Measurements from ENCODE around the gene LCLAT1.
"Not testable (repeated sequence)": the region's sequence is repeated elsewhere in the genome, so short reads cannot be mapped to it uniquely, and the experiment has no call there.

The LCLAT1 gene

DNA sequence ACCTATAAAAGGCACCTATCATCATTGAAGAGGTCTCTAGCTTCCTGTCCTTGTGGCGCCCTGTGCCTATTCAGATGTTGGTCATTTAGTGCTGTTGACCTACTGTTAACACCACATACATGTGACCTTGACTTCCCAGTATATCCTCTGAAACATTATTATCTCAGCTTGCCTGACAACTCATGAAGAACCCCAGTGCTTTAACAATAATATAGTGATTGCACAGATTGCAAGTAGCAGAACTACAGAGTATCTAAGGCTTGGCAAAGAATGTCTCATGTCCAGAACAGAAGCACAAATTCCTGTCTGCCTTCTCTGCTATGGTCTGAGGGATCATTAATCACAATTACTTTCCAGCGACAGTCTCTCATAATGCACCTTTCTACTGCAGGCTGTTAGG is 165.3 kb downstream of the LCLAT1 start:
- DNase-seq: no peak

DNA sequence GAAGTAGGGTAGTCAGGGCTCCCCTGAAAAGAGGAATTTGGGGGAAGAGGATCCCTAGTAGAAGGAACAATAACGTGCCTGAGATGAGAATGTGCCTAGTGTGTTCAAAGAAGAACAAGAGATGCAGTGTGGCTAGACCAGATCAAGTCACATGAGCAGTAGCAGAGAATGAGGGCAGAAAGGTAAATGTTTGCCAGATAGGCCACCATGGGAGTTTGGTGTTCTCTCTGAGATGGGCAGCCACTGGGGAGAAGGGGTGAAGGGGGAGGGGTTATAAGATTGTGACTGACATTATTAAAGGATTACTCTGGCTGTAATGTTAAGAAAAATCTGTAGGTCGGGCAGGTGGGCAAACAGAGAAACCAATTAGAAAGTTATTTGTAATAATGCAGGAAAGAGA is 166.0 kb downstream of the LCLAT1 start:
- no peak for DNase-seq

DNA sequence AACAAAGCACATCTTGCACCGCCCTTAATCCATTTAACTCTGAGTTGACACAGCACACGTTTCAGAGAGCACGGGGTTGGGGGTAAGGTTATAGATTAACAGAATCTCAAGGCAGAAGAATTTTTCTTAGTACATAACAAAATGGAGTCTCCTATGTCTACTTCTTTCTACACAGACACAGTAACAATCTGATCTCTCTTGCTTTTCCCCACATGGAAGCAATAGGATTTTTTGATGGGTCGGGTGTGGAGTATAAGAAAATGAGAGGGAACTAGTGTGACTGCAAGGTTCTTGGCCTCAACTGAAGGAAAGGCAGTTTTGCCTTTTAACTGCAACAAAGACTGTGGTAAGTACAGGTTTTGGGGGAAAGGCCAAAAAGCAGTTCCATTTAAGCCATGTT is 167.2 kb downstream of the LCLAT1 start:
- not testable (repeated sequence) for DNase-seq

DNA sequence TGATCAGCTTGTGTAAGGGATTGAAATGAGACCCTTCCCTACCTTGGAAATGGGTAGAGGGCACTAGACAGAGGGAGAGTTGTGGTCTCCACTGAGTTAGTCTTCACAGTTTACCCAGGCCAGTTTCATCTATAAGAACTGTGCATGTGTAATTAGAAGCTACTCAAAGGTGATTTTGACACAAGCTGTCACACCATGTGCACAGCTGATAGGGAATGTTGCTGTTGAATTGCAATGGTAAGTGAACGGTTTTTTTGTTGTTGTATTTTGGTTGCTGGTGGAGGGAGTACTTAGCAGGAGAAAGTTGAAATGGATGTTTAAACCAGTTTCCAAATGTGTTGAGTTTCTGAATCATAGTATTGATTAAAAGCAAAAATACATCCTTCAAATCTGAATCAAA is 168.9 kb downstream of the LCLAT1 start:
- DNase-seq: no peak

DNA sequence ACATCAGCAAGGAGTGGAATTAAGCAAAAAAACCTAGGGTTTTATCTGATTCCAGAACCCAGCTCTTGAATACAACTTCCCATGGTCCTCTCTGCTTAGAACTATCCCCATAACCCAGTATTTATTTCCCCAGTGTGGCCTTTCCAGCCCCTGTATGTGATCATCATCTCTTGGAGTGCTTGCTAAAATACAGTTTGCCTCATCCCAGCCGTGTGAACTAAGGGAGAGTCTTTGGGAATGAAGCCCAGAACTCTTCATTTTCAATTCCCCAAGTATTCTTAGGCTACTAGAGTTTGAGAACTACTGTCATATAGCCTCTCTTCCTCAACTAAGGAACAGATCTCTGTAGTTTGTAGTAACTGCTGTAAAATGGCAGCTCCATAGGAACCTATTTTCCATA is 173.1 kb downstream of the LCLAT1 start:
- no peak for DNase-seq

DNA sequence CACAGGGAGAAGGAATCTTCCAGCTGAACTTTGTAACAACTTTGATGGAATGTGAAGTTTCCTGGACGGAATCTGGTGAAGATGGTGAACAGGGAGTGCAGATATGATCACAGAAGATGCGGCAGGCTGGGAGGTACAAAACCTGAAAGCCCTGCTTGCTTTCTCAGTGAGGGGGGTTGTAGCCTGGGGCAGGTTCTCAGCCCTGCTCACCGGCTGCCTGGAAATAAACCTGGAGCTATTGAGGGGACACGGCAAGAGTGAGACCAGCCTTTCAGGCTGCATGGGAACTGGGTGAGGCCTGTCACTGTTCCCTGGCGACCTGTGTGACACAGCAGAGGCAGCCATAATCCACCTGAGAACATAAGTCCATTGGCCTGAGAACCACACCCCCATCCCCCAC is 174.8 kb downstream of the LCLAT1 start:
- DNase-seq: no peak

DNA sequence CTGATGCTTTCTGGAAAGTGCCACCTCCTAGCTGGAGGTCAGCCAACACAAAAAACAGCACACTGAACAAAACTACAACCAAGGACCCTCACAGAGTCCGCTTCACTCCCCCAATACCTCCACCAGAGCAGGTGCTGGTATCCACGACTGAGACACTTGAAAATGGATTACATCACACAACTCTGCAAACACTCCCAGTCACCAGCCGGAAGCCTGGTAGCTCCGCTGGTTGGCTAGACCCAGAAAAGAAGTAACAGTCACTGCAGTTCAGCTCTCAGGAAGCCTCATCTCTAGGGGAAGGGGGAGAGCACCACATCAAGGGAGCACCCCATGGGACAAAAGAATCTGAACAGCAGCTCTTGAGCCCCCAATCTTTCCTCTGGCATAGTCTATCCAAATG is 175.4 kb downstream of the LCLAT1 start:
- DNase-seq: no peak

DNA sequence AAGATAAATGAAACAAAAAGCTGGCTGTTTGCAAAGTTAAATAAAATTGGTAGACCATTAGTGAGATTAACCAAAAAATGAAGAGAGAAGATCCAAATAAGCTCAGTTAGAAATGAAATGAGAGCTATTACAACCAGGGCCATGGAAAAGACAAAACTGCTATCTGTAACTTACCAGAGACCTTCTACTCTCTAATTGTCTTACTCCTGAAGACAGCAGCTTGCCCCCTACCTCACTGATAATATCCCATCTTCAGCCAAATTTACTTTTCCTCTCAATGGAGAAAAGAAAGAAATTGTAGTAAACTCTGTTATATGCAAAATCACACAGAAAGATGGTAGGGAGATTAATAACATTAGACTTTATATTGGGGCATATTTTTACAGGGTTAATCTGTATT is 178.2 kb downstream of the LCLAT1 start:
- no peak for DNase-seq

DNA sequence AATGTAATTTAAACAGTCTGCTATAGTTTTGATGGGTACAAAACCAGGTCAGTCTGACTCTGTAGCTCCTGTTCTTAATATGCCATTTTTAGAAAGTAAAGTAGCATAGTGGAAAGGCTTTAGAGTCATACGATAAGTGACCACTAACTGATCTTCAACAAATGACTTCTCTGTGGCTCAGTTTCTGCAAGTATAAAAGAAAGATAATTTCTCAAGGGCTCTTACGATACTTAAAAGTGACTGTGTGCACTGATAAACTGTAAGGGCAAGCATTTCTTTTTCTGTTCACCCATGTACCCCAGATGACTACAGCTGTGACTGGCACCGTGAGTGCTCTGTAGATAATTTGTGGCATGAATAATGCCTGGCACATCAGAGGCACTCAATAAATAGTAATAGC is 178.7 kb downstream of the LCLAT1 start:
- DNase-seq: no peak

DNA sequence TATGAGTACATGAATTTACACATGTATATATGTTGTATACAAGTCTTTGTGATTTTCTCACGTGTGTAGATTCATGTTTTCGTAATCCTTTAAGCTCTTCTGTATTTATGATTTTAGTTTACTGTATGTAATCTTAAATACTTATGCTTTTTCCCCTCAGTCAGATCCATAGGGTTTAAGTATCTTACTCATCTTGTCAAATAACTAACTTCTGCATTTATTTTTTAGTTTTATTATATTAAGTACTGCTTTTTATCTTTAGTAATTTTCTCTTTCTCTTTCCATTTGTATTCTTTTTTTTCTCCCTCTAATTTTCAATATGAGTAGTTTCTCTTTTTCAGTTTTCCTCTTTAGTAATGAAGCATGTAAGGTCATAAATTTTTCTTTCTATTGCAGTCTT is 179.4 kb downstream of the LCLAT1 start:
- no peak for DNase-seq

DNA sequence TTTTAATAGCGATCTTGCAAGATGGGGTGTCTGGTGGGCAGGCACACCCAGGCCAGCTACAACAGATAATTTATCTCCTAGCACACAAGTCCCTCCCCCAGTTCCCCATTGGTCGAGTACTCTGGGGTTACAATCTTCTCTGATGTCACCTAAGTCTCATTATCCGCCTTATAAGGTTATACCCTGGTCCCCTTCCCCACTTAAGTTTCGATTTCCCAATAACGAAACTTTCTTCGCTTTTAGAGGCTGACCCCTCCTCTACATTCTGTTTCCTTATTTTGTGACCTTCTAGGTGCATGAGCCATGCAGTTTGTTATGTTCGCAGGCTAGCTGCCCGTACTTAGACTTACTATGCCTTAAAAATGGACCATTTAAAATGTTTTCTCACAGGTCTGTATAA is 180.1 kb downstream of the LCLAT1 start:
- no peak for DNase-seq

DNA sequence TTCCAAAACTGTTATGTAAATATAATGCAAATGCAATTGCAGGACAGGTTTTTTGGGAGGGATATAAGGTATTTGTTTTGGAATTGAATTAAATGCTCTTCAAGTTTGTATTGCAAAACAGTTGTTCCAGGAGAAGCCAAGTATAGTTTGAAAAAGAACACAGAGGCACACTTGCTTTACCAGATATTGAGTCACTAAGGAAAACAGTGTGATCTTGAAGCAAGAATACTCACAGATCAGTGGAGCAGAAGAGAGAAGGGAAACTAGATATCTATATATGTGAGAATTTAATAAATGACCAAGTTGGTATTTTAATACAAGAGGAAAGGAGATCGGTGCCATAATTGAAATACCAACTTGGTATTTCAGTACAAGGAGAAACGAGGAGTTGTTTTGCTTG is 181.3 kb downstream of the LCLAT1 start:
- no peak for DNase-seq

DNA sequence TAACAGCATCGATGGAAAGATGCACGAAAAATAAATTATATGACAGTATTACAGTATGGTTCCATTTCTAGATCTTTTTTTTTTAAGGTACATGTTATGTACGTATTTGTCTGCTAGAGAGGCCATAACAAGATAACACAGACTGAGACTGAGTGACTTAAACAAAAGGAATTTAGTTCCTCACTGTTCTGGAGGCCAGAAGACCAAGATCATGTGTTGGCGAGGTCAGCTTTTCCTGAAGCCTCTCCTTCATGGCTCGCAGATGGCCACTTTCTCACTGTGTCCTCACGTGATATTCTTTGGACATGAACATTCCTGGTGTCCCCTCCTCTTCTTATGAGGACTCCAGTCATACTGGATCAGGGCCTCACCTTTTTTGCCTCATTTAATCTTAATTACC is 182.8 kb downstream of the LCLAT1 start:
- peak; percentile 53 for DNase-seq

DNA sequence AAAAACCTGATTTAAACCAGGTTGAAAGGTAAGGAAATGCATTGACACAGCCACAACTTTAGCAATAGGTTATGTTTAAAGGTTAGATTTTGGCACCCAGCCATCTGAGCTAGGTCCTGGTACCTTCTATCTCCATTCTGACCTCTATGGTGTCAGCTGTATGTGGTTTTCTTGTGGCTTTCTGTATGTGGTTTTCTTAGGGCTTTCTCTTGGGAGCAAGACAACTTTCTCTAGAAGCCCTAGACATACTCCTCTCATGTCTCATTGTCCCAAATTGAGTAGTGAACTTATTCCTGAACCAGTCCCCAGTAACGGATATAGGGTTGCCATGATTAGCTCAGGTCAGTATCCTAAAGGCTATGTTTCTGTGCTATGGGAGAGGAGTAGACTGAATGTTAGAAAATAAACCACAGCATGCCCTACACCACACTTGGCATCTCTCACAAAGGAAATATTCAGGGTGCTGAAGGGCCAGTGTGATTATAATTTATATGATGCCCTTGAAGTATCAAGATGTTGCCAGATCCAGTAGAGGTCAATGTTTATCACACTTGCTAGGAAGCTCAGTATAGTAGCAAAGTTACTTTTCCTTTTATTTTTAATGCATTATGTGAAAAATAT is 184.1 kb downstream of the LCLAT1 start:
- DNase-seq: peak; percentile 54

DNA sequence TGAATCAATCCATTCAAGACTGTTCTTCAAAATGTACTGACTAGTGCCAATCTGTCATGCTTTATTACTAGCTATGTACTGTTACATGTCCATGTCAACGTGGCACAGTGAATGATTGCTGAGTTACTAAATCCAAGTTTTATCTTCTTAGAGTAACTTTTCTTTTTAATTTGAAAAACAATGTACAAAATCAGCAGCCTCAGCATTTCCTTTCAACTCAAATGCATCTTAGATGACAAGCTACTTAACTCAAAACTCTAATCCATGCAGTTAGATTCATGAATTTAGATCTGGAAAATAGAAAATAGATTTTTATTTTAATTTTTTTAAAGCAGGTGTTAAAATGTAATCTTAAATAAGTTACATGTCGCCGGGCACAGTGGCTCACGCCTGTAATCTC is 186.0 kb downstream of the LCLAT1 start:
- no peak for DNase-seq

DNA sequence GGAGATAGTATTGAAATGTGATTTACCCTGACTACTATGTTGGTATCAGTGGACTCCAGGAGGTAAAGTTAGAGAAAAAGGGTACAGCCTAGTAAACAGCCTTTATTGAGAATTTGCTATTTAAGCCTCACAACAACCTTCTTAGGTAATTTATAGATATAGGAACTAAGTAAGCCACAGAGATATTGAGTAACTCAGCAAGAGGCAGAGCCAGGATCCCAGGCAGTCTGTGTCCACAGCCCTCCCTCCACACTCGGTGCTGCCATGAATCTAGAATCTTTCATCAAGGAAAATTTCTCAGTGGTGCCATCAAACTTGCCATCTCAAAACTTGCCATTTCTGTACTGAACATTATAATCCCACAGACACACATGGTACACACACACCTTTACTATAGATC is 189.3 kb downstream of the LCLAT1 start:
- no peak for DNase-seq

DNA sequence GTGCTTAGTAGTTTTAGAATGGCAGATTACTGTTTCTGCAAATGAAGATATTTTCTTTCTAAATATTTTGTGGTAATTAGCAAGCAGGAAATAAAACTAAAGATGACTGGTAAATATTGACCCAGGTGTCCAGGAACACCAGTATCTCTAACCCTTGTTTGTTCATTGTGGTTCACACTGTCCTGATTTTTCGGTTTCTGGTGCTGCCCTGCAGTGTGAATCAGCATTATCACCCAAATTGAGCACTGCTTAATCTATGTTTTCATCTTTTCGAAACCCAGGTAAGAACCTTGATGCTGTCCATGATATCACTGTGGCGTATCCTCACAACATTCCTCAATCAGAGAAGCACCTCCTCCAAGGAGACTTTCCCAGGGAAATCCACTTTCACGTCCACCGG is 192.8 kb downstream of the LCLAT1 start:
- DNase-seq: no peak

DNA sequence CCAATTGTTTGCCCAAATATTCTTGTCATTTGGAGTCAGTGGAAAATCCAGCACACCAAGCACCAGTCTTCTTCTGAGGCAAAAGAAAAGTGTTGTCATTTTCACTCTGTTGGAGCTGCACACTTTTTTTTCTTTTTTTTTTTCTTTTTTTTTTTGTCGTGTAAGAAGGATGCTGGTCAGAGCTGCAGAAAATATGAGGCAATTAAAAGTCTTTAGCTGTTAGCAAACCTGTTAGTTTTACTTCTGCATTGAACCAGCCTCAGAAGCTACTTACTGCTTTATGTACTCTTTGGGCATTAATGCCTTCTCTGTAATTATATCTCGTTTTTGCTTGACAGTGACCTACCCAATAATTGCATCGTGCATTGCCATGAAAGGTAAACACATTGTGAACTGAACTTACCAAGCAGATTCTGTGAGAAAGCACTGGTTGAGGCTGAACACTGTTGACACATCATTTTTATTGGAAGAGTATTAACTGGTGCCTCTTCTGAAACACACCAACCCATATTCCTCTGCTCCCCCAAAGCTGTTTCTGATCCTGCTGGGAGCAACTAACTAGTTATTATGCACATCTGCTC is 194.8 kb downstream of the LCLAT1 start:
- DNase-seq: no peak

DNA sequence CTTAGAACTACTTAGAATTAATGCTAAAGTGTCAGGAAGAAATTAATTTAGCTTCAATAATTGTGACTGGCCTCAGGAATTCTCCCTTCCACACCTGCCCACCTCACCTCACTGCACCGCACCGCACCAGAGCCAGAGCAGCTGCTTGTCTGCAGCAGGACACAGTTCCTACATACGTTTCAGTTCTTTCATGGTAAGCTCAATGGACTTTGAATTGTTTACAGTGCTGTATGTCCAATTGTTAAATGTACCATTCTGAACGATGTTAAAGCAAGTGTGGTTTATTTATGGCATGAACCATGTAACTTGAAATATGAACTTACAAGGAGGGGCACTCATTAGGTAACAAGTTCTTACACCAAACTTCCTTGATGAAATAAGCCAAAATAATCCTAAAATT is 196.0 kb downstream of the LCLAT1 start:
- DNase-seq: not testable (repeated sequence)

DNA sequence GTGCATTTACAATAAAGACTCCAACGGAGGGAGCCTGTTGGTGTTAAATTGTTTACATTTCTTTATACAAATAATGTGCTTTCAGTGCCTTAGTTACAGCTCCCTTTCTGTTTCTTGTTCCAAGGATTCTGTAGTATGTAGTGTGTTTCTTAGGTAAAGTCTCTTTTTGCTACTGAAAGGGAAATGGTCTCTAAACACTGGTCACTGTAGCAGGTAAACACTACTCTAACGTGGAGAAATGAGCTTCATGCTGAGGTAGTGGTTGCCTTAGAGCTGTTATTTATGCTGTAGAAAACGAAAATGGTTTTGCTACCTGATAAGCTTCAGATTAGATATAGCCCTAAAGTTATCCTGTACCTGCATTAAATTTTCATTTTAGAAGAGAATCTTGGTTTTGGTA is 196.6 kb downstream of the LCLAT1 start:
- no peak for DNase-seq

DNA sequence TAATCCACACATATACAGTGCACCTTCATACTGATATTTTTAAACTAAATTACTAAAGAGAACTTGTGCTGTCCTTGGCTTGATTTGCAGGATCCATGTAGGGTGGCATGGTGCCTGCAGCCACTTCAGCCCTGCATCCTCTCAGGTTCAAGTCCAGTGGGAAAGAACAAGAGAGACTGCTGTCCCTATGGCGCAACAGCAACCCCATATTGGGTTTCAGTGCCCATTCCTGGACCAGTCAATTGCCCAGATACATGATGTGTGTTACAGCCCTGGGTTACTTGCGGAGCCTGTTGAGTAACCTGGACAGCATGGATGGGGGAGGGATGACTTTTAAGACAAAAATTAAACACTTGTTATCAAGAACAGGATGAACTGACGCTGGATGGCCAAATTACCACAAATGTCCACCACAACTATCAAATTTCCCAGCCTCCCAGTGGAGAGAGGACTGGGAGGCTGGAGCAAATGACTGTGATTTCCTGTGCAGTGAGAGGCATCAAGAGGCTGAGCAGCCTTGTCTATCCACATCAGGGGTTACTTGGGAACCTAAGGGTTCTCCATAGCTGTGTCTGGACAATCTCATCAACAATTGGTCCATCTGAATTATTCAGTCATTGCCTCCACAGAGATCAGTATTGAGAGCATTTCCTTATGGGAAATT is 198.2 kb downstream of the LCLAT1 start:
- no peak for DNase-seq

DNA sequence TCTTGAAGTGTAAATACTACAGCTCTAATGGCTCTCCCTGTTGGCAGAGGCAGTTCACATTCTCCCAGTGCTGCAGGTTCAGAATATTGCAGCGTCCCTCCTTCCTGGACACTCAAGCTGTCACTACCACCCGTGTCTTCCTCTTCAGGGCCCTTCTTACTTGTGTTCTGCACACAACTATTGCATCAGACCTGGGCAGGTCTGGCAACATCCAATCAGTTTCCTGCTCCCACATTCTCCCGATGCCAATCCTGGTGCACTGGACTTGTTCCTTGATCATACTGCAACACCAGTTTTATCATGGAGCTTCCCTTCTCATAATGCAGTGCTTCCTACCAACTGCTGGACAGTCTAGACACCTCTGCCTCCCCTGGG is 198.7 kb downstream of the LCLAT1 start:
- no peak for DNase-seq

DNA sequence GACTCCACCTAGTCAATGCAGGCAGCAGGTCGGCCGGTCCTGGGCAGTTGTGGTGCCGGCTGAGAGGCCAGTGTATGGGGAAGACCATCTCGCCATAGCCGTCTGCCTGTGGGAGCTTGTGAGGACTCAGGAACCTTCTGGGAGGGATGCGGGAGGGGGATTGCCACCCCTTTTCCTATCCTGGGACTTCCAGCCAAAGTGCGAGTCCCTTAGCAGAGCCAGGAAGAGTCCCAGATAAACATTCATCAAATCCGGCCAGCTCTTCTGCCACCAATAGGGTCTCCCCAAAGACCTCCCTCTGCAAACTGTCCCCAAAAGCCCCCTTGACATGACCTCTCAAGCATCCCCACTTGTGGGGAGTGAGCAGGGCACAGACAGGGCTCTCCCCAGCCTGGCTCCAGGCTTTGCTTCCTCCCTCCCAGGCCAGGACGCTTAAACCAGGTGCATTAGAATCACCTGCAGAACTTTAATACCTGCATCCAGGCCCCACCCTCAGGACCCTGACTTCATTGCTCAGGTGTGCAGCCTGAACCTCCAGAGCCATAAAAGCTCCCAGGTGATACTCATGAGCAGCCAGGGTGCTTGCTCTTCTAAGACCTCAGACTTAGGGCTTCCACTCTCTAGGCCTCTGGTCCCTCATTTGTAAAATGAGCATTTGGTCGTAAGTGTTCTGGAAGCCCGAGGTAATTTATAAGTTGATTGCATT is 200.9 kb downstream of the LCLAT1 start:
- no peak for DNase-seq

DNA sequence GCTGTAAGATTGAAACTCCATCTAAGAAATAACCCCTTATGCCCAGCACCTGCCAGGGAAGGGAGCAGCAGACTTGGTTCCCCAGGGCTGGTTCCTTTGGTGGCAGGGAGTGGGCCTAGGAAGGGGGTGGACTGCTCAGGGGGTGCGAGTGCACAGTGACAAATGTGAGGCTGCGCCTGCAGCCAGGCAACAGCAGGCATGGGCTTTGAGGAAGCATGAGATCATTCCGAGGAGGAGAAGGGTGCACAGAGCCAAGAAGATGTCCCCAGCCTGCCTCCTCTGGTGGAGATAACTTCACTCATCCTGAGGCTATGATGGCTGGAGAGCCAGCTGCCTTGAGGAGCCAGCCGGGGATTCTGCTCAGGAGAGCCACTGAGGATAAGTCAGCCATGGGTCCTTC is 202.2 kb downstream of the LCLAT1 start:
- DNase-seq: no peak
